Lower leg skin (tissue), 4 donors: ENCODE results near the gene BBIP1. TPM values are rescaled to one million over a fixed set of nuclear protein-coding genes. Genes with fewer than 3 reads are reported as not detected.
A peak's percentile ranks its signal among the peaks of the same experiment; 100 is the strongest.

Experiments used
- DNase-seq, 2 donors: peaks; one replicate each; pipeline ENCODE4 v3.0.0-alpha.2; 2019; ENCODE audit warnings: low spot score in 2 of 2
- H3K4me3 ChIP-seq: fragments of 200-600 bp; sonication (generic); 2 replicates; pipeline ENCODE4 v1.5.1; 2017; ENCODE audit warnings: mild to moderate bottlenecking, low read depth; ENCODE audit not compliant: poor library complexity, severe bottlenecking
- POLR2A ChIP-seq, 2 donors: fragments of 450-650 bp; IDR thresholded peaks; one replicate each; pipeline ENCODE4 v1.6.1; 2016 to 2017; ENCODE audit warnings: antibody characterized with exemption in 2 of 2, mild to moderate bottlenecking in 1 of 2, moderate library complexity in 1 of 2
- WGBS, 2 donors: methylation state at CpG; one replicate each; pipeline ENCODE4 v1.1.5; 2018; 5-methylcytosine and 5-hydroxymethylcytosine counted together
- intact Hi-C: fragments of 100-400 bp; cut with DNase I; formaldehyde crosslinking; loops from one replicate; pipeline ENCODE4 v1.15.0; 2023; ENCODE audit warnings: low total_unique reads
- total RNA-seq, 4 donors: library from RNA; depleted of rRNA; stranded (reverse); fragments of >200 nt; gene quantifications; one replicate each; pipeline ENCODE4 v1.1.0, GENCODE V29; 2016
- TF ChIP-seq, protein P1 (sequence below), 3 donors: fragments of 450-650 bp; IDR thresholded peaks; one replicate each; pipeline ENCODE4 v1.5.1; 2016; ENCODE audit warnings: antibody characterized with exemption in 3 of 3, mild to moderate bottlenecking in 3 of 3, moderate library complexity in 2 of 3

Gene BBIP1, protein sequence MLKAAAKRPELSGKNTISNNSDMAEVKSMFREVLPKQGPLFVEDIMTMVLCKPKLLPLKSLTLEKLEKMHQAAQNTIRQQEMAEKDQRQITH
- 10 to 100 TPM in 1 of 4 donors, 1 to 10 TPM in 3; 6.0 to 10.3 (median 8.9) TPM for total RNA-seq

DNA sequence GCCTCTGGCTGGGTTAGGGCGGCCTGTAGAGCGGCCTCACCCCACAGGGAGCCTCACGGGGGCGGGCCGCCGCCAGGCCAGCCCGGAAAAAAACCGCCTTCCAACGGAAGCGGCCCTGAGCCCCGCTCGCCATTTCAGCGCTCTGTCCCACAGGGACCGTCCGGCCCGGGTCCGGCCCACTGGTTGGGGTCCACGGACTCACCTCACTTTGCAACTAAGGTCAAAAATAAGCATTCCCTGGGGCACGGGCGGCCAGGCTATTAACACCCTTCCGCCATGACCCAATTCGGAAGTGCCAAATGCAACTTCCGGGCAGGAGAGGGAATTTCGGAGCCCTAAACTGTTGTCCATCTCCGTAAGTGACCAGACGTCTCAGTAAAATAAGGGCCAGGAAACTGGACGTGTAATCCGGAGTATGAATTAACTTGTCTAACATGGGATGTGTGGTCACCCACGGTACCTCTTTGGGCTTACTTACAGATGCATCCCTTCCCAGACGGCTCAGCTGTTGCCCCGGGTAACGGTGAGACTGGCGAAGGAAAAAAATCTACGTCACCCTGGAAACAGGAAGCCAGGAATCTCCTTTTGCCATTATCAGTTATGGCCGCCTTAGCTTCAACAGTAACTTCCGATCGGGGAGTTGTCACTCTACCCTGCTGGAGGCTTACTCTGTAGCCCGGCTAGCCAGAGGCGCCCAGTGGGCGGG lies at the start of gene BBIP1:
TSS of gene BBIP1 (minus strand) at position 538 of the 706 bp plus-strand sequence. CDS start 1,023 bp downstream, outside the sequence.
- intact Hi-C loops = no loop called here
- no peak for TF ChIP-seq POLR2A (IDR thresholded peaks at IDR 0.05)
- TF ChIP-seq, protein P1, sequence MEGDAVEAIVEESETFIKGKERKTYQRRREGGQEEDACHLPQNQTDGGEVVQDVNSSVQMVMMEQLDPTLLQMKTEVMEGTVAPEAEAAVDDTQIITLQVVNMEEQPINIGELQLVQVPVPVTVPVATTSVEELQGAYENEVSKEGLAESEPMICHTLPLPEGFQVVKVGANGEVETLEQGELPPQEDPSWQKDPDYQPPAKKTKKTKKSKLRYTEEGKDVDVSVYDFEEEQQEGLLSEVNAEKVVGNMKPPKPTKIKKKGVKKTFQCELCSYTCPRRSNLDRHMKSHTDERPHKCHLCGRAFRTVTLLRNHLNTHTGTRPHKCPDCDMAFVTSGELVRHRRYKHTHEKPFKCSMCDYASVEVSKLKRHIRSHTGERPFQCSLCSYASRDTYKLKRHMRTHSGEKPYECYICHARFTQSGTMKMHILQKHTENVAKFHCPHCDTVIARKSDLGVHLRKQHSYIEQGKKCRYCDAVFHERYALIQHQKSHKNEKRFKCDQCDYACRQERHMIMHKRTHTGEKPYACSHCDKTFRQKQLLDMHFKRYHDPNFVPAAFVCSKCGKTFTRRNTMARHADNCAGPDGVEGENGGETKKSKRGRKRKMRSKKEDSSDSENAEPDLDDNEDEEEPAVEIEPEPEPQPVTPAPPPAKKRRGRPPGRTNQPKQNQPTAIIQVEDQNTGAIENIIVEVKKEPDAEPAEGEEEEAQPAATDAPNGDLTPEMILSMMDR (IDR thresholded peaks at IDR 0.05) = no peak
- H3K4me3 ChIP-seq = peak within 1 kb of the TSS; percentile 75
- peak in 1 of 2 donors; percentile 99 for DNase-seq
- 0% methylated on average over 26 to 37 of the region's 40 CpGs for WGBS, 2 donors

DNA sequence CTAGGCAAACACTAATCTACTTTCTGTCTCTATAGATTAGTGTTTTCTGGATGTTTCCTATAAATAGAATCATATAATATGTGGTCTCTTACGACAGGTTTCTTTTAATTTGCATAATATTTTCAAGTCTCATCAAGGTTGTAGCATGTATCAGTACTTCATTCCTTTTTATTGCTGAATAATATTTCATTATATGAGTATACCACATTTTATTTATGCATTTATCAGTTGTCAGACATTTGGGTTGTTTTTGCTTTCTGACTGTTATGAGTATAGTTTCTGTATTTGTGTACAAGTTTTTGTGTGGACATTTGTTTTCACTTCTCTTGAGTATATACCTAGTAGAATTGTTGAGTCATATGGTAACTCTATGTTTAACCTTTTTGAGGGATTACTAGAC lies 48.7 kb upstream of the BBIP1 start:
- intact Hi-C loops = no loop called here
- WGBS, 2 donors = 0% methylated on average over 1 of the region's 1 CpG
- TF ChIP-seq POLR2A (IDR thresholded peaks at IDR 0.05) = no peak
- TF ChIP-seq, protein P1 (IDR thresholded peaks at IDR 0.05) = no peak
- DNase-seq = no peak
- no peak overlapping the region for H3K4me3 ChIP-seq

DNA sequence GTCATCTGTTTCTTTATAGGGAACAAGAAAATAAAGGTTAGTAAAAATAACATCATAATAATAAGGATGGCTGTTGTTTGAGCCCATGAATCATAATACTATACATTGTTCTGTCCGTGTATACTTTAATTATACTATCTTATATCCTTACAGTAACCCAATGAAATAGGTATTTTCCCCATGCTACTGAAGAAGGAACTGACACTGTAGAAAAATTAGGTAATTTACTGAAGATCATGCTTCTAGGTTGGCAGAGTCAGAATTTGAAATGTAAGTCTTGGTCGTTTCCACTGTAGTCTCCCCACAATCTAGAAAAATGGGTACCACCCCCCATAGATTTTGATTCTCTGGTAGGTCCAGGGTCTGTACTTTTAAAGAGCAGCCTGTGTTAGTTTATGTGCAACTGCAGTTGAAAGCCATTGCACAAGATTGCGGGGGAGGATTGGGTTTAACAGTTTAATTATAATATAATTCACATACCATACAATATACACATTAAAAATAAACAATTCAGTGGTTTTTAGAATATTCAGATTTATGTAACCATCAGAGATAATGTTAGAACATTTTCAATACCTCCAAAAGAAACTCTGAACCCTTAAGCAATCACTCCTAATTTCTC lies 48.1 kb upstream of the BBIP1 start:
- no peak for DNase-seq
- 79 to 86% methylated on average over 3 of the region's 3 CpGs for WGBS, 2 donors
- TF ChIP-seq, protein P1 (IDR thresholded peaks at IDR 0.05) = no peak
- TF ChIP-seq POLR2A (IDR thresholded peaks at IDR 0.05) = no peak
- intact Hi-C loops = no loop called here
- H3K4me3 ChIP-seq = no peak overlapping the region

DNA sequence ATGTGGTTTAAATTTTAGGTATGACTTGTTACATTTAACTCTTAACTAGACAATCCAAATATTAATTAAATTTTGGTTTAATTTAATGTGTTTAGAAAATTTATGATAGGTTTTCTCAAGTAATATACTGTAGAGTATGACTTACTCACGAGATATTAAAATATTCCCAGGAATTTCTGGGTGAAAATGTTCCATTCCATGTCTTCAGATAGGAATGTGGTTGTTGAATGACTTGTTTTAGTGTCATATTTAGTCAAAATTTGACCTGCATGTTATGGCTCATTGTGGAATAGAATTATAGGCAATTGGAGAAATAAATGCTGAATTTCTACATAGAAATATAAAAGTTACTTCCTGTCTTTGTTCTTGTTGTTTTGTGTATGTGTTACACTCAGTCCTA lies 47.2 kb upstream of the BBIP1 start:
- intact Hi-C loops = no loop called here
- no peak for DNase-seq
- TF ChIP-seq, protein P1 (IDR thresholded peaks at IDR 0.05) = no peak
- no peak for TF ChIP-seq POLR2A (IDR thresholded peaks at IDR 0.05)
- no peak overlapping the region for H3K4me3 ChIP-seq
- WGBS, 2 donors = 87 to 90% methylated on average over 1 of the region's 1 CpG

DNA sequence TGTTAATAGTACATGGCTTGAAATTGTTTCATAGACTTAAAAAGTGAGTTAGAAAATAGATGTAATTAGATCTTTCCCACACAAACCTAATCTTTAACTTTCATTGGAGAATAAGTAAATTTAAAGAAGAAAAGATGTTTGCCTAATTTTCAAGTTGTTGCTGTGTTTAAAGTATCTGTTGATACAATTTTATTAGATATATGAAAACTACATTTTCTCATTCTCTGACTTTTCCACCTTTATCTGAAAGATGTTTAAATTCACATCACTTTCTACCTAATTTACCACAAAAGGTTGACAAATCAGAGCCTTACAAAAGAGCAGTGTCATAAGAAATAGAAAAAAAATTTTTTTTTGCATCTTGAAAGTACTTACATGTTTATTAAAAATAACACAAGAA lies 46.2 kb upstream of the BBIP1 start:
- DNase-seq = no peak
- intact Hi-C loops = no loop called here
- H3K4me3 ChIP-seq = no peak overlapping the region
- TF ChIP-seq, protein P1 (IDR thresholded peaks at IDR 0.05) = no peak
- TF ChIP-seq POLR2A (IDR thresholded peaks at IDR 0.05) = no peak
